HL-60 (cell line): ENCODE results near the gene RBP2.

Source experiments
- DNase-seq, 2 experiments: peaks; one replicate each; pipeline ENCODE4 v3.0.0-alpha.2; 2010 to 2020; ENCODE audit warnings: low read depth in 1 of 2, low spot score in 1 of 2
- H3K27ac ChIP-seq: fragments of 250-450 bp; sonication (Bioruptor Pico); replicated peaks from 2 replicates; pipeline ENCODE4 v1.5.1; 2020; ENCODE audit warnings: mild to moderate bottlenecking, moderate library complexity
- H3K27me3 ChIP-seq: fragments of 250-450 bp; sonication (Bioruptor Pico); 2 replicates; pipeline ENCODE4 v1.5.1; 2021; ENCODE audit warnings: mild to moderate bottlenecking, moderate library complexity; ENCODE audit not compliant: insufficient read depth, poor library complexity, severe bottlenecking
- H3K4me3 ChIP-seq: replicated peaks from 2 replicates; pipeline ENCODE4 v1.5.1; 2011; ENCODE audit warnings: mild to moderate bottlenecking, control low read depth, low read length; ENCODE audit not compliant: insufficient read depth
- GABPA ChIP-seq: IDR thresholded peaks from 2 replicates; pipeline ENCODE4 v1.6.1; 2012; ENCODE audit warnings: low read depth
- POLR2AphosphoS5 ChIP-seq: IDR thresholded peaks from 2 replicates; pipeline ENCODE4 v1.6.1; 2012; ENCODE audit warnings: low read depth
- SPI1 ChIP-seq: IDR thresholded peaks from 2 replicates; pipeline ENCODE4 v1.6.1; 2012; ENCODE audit warnings: low read depth, mild to moderate bottlenecking, borderline replicate concordance
- TF ChIP-seq, protein P1 (sequence below): IDR thresholded peaks from one replicate; pipeline ENCODE4 v1.5.1; 2011; ENCODE audit warnings: low read length, control low read depth, inconsistent platforms; ENCODE audit not compliant: insufficient read depth
- TF ChIP-seq, protein P2 (sequence below): IDR thresholded peaks from 2 replicates; pipeline ENCODE4 v1.6.1; 2012; ENCODE audit warnings: low read depth; ENCODE audit not compliant: insufficient replicate concordance

Gene RBP2

DNA sequence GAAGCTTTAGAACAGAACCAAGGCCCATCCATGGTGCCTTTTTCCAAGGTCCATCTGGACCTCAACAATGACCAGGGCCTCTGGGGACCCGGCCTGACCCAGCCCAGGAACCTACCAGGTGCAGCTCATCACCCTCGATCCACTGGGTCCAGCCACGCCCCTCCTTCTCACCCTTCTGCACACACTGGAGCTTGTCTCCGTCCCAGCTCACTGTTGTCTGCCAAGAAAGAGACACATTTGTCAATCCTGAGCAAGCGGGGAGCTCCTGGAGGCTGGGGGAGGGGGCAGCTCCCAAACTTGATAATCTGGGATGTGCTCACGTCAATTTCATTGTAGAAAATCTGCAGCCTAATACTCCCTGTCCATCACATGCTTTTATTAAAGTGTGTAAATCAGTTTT lies 42.0 kb upstream of the RBP2 start:
- H3K27me3 ChIP-seq: no peaks in the 10 kb centered on the region
- no peak overlapping the region for H3K27ac ChIP-seq
- no peak for TF ChIP-seq SPI1
- TF ChIP-seq, protein P1, sequence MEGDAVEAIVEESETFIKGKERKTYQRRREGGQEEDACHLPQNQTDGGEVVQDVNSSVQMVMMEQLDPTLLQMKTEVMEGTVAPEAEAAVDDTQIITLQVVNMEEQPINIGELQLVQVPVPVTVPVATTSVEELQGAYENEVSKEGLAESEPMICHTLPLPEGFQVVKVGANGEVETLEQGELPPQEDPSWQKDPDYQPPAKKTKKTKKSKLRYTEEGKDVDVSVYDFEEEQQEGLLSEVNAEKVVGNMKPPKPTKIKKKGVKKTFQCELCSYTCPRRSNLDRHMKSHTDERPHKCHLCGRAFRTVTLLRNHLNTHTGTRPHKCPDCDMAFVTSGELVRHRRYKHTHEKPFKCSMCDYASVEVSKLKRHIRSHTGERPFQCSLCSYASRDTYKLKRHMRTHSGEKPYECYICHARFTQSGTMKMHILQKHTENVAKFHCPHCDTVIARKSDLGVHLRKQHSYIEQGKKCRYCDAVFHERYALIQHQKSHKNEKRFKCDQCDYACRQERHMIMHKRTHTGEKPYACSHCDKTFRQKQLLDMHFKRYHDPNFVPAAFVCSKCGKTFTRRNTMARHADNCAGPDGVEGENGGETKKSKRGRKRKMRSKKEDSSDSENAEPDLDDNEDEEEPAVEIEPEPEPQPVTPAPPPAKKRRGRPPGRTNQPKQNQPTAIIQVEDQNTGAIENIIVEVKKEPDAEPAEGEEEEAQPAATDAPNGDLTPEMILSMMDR: no peak
- TF ChIP-seq, protein P2, sequence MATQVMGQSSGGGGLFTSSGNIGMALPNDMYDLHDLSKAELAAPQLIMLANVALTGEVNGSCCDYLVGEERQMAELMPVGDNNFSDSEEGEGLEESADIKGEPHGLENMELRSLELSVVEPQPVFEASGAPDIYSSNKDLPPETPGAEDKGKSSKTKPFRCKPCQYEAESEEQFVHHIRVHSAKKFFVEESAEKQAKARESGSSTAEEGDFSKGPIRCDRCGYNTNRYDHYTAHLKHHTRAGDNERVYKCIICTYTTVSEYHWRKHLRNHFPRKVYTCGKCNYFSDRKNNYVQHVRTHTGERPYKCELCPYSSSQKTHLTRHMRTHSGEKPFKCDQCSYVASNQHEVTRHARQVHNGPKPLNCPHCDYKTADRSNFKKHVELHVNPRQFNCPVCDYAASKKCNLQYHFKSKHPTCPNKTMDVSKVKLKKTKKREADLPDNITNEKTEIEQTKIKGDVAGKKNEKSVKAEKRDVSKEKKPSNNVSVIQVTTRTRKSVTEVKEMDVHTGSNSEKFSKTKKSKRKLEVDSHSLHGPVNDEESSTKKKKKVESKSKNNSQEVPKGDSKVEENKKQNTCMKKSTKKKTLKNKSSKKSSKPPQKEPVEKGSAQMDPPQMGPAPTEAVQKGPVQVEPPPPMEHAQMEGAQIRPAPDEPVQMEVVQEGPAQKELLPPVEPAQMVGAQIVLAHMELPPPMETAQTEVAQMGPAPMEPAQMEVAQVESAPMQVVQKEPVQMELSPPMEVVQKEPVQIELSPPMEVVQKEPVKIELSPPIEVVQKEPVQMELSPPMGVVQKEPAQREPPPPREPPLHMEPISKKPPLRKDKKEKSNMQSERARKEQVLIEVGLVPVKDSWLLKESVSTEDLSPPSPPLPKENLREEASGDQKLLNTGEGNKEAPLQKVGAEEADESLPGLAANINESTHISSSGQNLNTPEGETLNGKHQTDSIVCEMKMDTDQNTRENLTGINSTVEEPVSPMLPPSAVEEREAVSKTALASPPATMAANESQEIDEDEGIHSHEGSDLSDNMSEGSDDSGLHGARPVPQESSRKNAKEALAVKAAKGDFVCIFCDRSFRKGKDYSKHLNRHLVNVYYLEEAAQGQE: no peak
- TF ChIP-seq POLR2AphosphoS5: no peak
- DNase-seq: no peak
- no peak overlapping the region for H3K4me3 ChIP-seq

- DNase-seq: no peak
- no peak overlapping the region for H3K4me3 ChIP-seq
- no peaks in the 10 kb centered on the region for H3K27me3 ChIP-seq
- no peak overlapping the region for H3K27ac ChIP-seq
- TF ChIP-seq, protein P2: no peak
- TF ChIP-seq, protein P1: no peak
These were observed 41.2 kb upstream of the RBP2 start for GRCh38 chr3:139517321-139518065.

DNA sequence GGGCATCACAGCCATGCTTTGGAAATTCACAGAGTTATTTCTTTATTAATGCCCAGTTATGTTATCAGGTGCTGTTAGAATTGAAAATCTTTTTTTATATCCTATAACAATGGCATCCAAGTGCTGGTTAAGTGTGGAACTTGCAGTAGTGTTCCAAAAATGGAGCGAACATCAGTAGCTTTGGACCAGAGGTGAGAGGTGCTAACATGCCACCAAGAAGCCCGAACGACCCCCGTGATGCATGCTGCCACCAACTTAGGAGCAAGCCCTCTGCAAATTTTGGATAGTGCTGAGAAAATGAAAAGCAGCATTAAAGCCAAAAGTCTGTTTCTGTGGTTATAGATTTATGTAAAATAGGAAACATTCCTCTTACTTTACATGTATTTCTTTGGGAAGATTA lies 38.4 kb upstream of the RBP2 start:
- Histone ChIP-seq H3K27me3 (no peaks in the 10 kb centered on the region), H3K4me3 (no peak overlapping the region), H3K27ac (no peak overlapping the region)
- DNase-seq: no peak
- no peak for TF ChIP-seq SPI1
- no peak for TF ChIP-seq GABPA
- TF ChIP-seq POLR2AphosphoS5: no peak
- TF ChIP-seq, protein P2: no peak
- TF ChIP-seq, protein P1: no peak
